Activated CD8-positive, alpha-beta memory T cell treated with anti-CD3 and anti-CD28 coated beads, Interleukin-2, amount 50 U/mL, for 1 hour (primary cell): ENCODE data around the gene ZNF384.

Source experiments
- DNase-seq: peaks from one replicate; pipeline ENCODE4 v3.0.0-alpha.2; 2020; ENCODE audit errors: extremely low read depth

The ZNF384 gene

DNA sequence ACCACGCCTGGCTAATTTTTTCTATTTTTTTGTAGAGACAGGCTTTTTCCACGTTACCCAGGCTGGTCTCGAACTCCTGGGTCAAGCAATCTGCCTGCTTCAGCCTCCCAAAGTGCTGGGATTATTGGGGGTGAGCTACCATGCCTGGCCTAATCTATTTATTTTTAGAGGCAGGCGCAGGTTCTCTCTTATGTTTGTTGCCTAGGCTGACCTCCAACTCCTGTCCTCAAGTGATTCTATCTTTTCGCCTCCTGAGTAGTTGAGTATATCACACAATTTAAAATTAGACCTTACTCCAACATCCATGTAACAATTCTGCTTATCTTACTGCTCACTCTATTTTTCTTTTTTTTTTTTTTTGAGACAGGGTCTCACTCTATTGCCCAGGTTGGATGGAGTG lies 35.2 kb downstream of the ZNF384 start:
- no peak for DNase-seq

- DNase-seq, result no peak
Measured at GRCh38 chr12:6653342-6653741, 35.8 kb downstream of the ZNF384 start.

DNA sequence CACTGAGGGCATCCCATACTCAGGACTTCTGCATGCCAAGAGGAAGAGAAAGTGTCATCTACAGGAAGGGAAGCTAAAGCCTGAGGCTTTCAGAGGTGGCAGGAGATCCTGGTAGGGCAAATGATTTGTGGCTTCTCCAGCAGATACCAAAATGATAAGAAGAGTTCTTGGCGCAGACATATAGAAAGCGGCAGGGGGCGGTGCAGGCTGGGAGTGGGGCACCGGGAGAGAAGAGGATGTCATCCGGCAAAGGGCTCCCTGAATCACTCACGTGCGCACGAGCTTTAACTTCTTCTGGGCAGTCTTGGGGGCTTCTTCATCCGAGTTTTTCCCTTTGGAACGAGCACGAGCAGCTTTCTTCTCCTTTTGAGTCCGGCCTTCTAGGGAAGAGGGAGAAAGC lies 36.8 kb downstream of the ZNF384 start:
- no peak for DNase-seq

DNA sequence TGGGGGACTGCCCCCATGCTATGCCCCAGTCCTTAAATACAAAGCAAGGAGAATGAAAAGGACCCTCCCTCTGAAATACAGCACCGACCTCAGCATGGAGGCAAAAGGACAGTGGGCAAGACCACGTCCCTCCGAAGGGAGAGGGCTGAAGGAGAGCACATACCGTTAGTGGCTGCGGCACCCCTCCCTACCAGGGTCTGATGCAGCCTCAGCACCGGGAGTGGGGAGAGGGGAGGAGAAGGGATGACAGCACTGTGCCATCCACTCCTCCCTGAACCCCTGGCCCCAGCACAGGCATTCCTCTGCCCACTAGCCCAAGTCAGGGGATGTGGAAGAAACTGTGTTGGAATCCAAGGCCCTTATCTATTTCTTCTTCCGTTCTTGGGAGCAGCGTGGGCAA lies 38.3 kb downstream of the ZNF384 start:
- no peak for DNase-seq

- no peak for DNase-seq
Measured at GRCh38 chr12:6647083-6647604, 42.0 kb downstream of the ZNF384 start, which contains the start of gene ACRBP. Gene ACRBP (minus strand): TSS chr12:6647432. CDS start chr12:6647366, 66 bp downstream.

DNA sequence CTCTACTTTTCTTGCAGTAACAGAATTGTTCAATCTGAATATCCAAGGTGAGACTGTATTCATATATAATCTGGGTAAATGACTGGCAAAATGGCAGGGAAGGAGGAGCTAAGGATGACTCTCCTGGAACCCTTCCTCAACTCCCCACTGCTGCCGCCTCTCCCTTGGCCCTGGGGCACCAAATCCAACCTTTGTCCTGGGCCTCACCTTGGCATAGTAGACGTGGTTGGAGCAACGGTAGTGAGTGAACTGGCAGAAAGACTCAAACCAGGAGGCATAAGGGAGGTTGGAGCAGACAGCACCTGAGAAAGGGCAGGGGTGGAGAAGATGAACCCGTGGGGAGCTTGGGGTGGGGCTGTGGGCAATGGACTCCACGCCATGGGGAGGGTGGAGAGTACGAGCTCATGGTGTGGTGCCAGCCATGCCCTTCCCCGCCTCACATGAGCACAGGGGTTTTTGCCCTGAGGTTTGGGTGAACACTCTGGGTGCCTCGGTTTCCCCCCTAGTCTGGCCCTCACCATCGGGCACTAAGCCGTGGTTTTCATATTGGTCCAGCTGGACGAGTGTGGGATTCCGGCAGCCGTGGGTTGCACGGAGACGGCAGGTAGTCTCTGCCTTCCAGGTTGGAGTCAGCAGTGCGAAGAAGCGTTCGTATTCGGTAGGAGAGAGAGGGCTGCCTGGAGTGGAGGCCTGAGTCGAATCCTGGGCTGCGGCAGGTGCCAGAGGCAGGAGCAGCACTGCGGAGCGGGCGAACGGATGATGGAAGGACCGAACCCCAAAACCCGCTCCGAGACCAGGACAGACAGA lies 42.7 kb downstream of the ZNF384 start:
- no peak for DNase-seq

GRCh38 chr12:6644903-6645302 lies 44.3 kb downstream of the ZNF384 start:
- no peak for DNase-seq

- no peak for DNase-seq
Measured at GRCh38 chr12:6644257-6644596, 44.9 kb downstream of the ZNF384 start.

DNA sequence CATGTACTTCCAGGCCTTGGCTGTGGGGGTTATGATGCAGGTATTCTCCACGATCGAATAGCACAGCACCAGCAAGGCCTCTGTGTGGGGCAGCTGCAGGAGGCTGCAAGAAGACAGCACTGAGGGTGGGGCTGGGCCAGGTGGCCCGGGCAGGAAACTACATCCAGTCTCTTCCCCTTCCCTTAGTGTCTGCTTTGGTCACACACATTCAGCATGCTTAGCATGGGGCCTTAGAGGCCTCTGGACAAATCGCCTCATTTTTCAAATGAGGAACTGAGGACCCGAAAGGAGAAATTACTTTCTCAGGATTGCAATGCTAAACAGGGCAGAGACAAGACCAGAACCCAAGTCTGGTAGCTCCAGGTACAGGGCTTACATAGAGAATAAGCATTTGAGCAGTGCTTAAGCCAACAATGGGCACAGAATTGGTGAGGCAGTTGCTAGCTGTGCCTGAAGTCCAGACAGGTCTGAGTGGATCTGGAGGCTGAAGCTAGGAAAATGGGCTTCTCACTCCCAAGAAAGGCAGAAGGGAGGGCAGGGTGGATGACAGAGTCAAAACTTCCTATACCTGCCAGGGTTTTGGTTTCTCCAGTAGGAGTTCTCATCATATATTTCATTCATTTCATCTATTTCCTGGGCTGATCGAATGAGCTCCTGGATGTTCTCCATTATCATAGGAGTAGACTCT lies 45.5 kb downstream of the ZNF384 start:
- no peak for DNase-seq

DNA sequence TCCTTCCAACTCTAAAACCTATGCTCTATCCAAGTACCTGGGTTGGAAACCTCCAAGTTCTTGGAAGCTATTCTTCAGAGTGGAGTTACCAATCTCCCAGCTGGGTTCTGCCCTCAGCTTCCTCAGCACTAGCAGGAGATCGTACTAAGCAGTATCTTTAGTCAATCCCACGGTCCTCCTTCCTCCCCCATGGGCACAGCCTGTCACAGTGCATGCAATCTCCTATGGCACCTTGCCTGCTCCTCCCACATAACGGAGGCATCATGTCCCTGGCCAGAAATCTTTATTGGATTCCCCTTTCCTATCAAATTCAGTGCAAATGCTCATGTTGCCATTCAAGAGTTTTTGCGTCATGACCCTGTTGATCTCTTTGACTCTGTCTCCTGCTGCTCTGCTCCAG lies 48.0 kb downstream of the ZNF384 start:
- DNase-seq, result no peak

DNA sequence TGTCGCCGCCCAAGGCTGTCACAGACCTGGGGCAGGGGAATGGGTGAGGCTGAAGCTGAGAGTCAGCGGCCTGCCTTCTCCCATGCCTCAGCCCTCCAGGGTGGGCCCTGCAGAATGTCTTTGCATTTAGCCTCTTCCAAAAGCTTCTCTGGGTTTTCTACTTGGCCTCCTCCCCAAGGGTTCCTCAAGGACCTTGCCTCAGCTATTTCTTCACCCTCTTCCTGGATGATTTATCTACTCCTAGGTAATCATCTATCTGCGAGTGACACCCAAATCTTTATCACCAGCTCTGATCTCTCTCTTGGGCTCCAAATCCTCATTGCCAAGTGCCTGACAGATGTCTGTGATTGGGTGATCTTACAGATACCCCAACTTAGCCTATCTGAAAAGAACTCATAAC lies 48.7 kb downstream of the ZNF384 start:
- DNase-seq, result no peak

GRCh38 chr12:6639151-6639801 lies 49.9 kb downstream of the ZNF384 start:
- no peak for DNase-seq

DNA sequence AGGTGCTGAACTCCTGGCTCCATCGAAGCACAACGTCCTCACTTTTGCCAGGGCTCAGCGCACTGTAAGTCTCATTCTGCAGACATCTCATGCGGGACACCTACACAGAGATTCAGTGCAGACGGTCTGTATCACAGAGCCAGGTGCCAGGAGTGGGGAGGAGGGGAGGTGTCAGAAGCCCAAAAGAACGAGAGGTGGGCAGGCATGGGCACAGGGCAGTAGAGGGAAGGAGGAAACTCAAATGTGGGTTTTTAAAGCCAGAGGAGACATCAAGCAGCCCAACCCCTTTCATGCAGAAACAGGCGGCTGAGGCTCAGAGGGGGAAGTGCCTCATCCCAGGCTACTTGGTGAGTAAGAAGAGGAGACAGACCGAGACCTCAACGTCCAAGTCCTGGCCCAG lies 50.9 kb downstream of the ZNF384 start:
- DNase-seq, result no peak

DNA sequence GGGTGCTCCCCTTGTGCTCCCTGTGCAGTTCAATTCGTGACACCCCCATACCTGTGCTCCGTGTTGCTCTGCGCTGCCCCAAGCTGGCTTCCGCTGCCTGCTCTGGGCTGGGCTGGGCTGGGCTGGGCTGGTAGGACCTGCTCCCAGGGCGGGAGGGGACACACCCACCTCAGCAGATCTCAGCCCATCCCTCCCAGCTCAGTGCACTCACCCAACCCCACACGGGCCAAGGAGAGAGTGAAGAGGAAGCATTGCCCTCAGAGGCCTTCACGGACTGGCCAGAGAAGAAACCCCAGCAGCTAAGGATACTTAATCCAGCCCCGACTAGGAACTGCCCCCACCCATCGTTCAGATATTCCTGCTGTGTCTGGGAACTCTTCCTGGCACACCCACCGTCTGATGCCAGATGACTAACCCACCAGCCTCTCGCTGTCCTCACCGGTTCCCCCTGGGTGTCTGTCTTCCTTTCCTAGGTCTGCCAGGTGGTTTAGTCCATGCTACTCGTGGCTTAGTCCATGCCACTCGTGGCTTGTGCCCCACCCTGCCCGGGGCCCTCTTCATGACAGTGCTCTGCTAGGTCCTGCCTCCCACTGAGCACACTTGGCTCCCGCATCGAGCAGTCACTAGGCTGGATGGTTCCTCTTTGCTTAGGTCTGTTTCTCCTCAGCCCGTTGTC lies 53.2 kb downstream of the ZNF384 start, which contains the start of gene LPAR5:
TSS of gene LPAR5 (minus strand) at position 104 of the 676 bp plus-strand sequence. CDS start 14,711 bp downstream, outside the sequence.
- DNase-seq, result no peak

- DNase-seq, result no peak
Measured at GRCh38 chr12:6635375-6635855, 53.8 kb downstream of the ZNF384 start.

GRCh38 chr12:6632026-6632983 lies 56.9 kb downstream of the ZNF384 start:
- DNase-seq, result no peak

- DNase-seq, result no peak
Measured at GRCh38 chr12:6631549-6631961, 57.6 kb downstream of the ZNF384 start.

- no peak for DNase-seq
Measured at GRCh38 chr12:6630736-6631135, 58.4 kb downstream of the ZNF384 start.

DNA sequence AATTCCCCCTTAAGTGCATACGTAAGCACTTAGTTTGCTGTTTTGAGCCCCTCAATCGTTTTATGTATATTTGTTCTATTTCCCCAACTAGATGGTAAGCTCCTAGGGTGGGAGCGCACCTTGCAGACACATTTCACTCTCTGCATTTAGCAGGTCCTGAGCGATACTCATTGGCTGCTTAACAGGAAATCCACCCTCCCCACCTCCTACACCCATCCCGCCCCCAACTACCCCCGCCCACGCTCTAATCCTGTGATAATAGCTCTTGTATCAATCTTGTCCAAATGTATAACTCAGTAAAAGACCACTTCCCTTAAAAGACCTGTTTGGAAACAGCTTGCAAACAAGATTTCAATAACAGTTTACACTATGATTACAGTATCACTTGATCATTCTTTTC lies 61.6 kb downstream of the ZNF384 start:
- DNase-seq, result no peak

DNA sequence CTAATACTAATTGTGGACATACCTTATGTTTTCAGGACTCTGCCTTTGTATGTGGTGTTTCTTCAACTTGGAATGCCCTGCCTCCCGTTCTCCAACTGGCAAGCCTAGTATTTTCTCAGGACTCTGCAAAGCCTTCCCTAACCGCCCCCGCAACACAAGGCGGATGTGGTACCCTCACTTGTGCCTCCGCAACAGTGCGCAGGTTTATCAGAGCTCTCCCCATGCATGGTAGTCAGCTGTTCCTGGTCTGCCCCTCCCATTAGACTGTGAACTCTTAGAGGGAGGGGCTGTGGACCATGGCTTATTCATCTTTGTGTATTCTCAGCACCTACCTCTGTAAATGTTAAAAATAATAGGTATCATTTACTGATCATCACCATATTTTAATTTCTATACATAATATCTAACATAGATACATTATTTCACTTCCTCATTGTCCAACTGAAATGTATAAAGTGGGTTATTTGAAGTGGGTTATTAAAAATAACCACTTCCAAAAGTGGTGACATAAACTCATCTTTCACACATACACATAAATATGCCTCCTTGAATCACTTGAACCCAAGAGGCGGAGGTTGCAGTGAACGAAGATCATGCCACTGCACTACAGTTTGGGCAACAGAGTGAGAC lies 62.4 kb downstream of the ZNF384 start:
- DNase-seq, result no peak
